Measurements from ENCODE around the gene RASSF5. TPM values are rescaled to one million over a fixed set of nuclear protein-coding genes. Genes with fewer than 3 reads are reported as not detected.
A peak's percentile ranks its signal among the peaks of the same experiment; 100 is the strongest.

Gene RASSF5
- polyA plus RNA-seq, 12 donors: 4.8 to 14.7 (median 7.7) TPM; not detected in 1

GRCh38 chr1:206513312-206514111 lies 6.2 kb downstream of the RASSF5 start:
- peak; percentile 92 for DNase-seq

DNA sequence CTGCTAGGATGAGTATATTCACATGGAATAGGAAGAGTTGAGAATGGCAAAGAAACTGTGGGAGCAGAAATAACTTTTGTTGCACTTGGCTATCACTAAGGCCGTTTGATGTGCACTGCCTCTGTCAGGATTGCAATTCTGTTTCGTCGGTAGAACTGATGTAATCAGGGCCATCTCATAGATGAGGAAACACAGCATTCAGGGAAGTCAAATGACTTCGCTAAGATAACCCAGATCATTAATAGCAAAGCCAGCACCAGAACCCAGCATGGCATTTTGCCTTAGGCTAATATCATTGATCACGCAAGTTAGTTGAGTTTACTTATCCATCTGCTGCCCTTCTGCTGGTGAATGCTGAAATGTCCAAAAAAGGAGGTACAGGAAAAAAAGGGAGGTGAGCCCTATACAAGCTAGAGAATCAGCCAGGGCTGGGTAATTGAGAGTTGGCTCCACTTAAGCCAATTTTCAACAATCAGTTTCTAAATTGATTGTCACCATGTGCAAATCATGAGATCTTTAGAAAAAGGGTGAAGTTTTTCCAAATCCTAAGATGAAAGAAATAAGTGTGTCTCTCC lies 7.6 kb downstream of the RASSF5 start:
- no peak for DNase-seq

DNA sequence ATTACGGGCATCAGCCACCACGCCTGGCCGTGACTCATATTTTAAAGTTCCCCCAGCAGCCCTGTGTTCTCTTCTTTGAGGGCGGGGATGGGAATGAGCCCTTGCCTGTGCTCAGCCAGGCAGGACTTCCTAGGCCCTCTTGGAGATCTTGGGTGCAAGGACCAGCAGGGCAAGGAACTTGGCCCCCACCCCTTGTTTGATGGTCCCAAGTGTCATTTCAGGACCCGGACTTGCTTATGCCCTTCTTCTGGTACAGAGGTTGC lies 9.3 kb downstream of the RASSF5 start:
- DNase-seq: no peak

DNA sequence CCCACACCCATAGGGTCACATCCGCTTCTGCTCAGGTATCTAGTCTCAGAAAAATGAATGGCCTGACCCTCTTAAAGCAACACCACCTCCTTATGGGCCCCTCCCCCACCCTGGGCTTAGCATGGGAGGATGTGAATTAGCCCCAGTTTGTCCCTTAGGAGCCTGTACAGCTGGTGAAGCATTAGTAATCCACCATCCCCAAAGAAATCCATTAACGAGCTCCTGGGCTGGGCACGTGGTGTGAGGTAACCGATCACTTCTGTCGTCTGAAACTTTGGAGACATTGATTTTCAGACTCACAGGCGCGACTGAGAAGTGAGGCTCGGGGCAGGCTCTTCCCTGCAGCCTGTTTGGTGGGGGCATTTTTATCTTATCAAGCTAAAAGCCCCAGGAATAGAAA lies 10.5 kb downstream of the RASSF5 start:
- no peak for DNase-seq

GRCh38 chr1:206518206-206518605 lies 10.9 kb downstream of the RASSF5 start:
- DNase-seq: no peak

GRCh38 chr1:206518743-206519142 lies 11.4 kb downstream of the RASSF5 start:
- no peak for DNase-seq

GRCh38 chr1:206521127-206521526 lies 13.8 kb downstream of the RASSF5 start:
- no peak for DNase-seq

DNA sequence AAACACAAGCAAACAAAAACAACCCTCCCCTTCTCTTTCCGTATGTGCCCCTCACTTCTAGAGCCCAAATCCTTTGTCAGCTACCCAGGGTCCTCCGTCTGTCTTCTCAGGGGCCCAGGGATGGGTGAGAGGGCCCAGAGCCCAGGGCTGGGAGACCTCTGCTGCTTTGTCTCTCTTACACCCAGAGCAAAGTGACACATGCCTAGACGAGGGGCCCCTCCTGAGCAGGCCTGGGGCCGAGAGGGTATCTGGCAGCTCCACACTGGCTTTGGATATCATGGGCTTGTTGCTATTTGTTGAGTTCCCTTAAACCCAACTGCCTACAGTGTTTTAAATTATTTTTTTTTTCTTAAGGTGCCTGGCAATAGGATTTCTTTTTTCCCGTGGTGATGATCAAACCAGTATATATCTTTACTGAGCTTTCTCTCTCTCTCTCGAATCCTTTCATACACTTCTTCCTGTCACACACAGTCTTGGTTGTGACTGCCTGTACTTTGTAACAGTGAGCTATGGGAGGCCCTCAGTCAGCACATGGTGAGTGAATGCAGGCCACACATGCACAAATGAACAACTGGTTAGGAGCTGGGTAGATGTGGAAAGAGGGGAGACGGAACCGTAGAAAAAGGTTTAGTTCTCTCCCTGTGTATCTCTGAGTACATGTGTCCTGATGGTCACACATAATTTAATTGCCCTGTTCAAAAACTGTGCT lies 14.5 kb downstream of the RASSF5 start:
- no peak for DNase-seq

GRCh38 chr1:206524739-206525364 lies 17.5 kb downstream of the RASSF5 start:
- no peak for DNase-seq

DNA sequence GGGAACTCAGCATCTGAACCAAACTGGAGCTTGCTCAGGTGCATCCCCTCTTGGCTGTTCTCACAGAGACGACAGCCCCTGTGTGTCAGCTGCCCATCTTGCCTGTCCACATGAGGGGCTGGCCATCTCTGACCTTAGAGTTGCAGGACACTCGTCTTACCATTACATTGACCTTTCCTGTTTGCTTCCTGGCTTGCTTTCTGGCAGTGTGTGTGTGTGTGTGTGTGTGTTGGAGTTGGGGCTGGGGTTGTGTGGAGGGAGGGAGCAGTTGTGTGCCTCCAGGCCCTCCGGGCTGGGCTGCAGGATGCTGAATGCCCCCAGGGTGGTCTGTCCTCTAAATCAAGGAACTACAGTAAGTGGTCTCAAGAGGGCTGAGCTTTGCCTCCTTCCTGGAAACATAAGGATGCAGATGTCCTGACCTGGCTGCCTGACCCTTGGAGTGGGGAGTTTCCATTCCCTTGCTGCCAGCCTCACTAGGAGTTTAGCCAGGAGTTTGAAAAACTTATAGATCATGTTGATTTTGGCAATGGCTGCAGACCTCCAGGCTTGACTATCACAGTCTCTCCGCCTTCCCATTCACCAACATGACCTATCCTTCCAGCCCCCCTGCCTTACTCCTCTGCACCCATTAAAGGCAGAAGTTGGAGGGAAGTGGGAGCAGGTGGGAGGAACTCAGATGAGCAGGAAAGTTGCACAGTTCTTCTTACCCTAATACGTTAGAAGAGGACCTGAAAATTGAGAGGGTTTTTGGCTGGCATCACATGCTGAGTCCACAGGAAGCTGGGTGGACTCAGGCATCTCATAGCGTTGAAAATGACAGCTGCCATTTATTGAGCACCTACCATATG lies 19.0 kb downstream of the RASSF5 start:
- no peak for DNase-seq

GRCh38 chr1:206529425-206529824 lies 22.1 kb downstream of the RASSF5 start:
- DNase-seq: no peak

DNA sequence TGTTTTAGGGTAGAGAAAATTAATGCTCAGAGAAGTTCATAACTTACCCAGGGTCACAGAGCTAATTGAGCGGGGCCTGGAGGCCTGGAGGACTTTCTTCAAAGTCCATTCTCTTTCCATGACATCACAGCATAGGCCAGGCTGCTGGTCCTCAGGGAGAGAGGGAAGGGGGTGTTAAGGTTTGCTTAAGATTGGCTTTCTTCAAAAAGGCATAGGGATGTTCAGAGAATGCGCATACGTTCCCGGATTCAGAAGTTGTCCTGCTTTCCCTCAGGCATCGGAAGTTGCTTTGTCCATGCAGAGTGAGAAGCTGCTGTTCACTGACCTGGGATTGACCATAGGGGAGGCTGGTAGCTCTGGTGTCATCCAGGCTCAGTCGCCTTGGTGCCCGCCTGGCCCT lies 25.0 kb downstream of the RASSF5 start:
- DNase-seq: no peak

DNA sequence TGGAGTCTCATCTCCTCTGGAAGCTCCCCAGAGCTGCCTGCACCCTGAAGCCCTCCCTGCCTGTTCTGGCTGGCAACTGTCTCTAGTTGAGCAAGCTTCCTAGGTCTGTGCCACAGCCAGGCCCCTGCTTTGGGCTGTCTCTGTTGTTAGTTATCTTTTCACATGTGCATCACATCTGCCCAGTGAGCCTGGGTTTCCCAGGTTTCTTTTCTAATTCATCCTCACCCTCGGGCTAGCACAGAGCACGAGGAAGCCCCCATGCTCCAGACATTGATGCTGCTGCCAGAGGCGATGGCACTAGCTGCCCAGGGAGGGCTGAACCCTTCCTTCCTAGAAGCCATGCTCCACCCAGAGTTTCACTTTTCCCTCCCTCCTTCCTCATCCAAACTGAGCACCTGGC lies 27.2 kb downstream of the RASSF5 start:
- DNase-seq: no peak

DNA sequence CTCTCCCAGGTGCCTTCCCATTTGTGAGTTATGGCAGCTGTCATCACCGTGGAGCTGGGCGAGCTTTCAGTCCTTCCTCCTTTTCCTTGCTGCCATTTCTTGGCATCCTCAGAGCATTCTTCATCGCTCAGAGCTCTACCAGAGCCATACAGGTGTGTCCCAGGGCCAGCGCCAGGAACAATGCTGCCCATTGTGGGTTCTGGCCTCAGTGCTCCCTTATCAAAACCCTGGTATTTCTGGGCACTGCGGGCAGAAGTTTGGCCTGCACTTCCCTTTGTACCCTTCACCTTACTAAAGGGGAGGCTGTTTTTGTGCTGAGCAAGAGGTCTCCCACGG lies 28.5 kb downstream of the RASSF5 start:
- no peak for DNase-seq

GRCh38 chr1:206537141-206537540 lies 29.8 kb downstream of the RASSF5 start:
- DNase-seq: no peak

DNA sequence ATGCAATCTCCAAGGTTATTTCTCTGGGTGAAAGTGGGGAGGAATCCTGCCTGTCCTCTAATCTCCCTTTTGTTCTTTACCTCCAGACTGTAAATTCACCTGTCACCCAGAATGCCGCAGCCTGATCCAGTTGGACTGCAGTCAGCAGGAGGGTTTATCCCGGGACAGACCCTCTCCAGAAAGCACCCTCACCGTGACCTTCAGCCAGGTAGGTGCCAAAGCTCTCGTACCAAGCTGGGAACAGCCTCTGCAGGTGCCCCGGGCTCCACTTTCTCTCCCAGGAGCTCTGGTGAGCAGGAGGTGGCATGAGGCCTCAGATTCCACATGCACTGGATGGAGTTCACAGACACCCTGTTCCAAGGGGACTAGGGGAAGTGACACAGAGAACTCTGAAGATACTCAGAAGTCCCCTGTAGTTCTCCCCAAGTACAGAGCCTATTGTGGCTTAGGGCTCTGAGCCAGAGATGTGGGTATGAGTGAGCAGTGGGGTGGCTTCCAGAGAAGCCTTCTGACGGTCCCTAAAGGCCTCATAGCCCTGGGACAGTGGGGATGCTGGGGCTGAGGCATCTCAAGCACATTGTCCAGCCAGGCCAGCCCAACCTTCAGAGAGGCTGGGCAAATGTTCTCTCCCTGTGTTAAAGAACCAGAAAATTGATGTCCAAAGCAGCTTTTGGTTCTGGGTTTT lies 30.9 kb downstream of the RASSF5 start:
- DNase-seq: no peak

DNA sequence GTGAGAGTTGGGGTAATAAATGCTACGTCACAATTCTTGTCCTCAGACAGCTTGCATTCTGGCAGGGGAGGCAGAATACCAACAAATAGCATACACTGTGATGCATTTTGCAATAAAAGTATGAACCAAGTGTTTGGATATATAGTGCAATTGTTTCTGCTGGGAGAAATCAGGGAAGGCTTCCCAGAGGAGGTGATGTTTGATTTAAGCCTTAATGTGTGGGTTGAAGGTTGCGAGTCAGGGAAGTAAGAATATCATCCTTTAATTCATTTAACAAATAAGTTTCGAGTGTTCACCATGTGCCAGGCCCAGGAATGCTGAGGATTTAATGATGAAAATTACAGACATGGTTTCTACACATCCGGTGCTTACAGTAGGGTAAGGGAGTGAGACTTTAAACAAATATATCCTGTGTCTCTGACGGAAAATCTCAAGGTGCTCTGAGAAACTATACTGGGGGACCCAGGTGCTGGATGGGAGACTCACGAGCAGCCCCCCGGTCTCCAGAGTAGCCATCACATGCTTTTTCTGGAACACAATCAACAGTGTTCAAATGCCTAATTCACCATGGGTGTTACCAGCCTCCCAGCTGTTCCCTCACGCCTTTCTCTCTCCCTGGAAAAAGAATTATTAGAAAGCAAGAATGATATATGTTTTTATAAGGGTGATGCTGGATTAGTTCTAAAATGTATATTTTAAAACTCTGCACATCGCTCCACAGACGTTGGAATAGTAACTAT lies 31.7 kb downstream of the RASSF5 start:
- DNase-seq: no peak

GRCh38 chr1:206540044-206540780 lies 32.9 kb downstream of the RASSF5 start:
- DNase-seq: no peak

- DNase-seq: no peak
Measured at GRCh38 chr1:206541236-206541833, 34.0 kb downstream of the RASSF5 start.

Data from muscle of arm (tissue), 12 donors.